NCI-H1048 (cell line): Measurements from ENCODE around the gene DLGAP1.

ENCODE experiments used
- DNase-seq: peaks from one replicate; lab custom pipeline; 2025; lab: John Stamatoyannopoulos, UW

The DLGAP1 gene

DNA sequence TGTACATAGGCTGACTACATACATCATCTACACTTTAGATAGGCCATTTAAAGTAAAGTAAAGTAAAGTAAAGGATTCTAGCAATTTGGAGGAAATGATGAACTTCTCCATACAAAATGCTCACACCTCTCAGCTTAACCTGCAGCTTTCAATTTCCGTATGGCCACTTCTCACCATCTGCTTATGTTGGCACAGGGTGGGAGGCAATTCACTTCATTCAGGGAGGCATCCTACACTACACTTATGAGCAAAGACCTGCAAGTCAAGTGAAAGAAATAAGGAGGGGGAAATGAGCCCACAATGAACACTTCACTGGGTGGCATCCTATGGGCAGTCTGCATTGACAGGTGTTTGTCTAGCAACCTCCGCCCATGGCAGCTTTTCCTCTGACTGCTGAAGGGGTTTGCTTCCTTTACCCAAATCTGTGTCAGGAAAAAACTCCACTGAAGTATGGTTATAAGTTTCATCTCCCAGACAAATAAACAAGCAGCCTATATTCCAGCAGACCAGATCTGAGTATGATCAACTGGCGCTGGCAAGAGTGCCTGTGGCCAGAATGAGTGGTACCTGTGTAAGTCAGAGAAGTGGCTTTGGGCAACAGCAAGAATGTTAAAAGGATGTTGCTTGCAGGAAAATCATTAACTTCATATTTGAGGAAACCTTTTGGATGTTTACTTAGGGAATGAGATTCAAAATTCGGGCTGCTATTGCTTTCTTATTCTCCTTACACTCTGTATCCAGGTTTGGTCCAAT, 556.1 kb downstream of the DLGAP1 start:
- DNase-seq = no peak

- no peak for DNase-seq
These were observed 563.0 kb downstream of the DLGAP1 start for GRCh38 chr18:3892152-3892551.

GRCh38 chr18:3891245-3891644, 563.9 kb downstream of the DLGAP1 start:
- DNase-seq = no peak

DNA sequence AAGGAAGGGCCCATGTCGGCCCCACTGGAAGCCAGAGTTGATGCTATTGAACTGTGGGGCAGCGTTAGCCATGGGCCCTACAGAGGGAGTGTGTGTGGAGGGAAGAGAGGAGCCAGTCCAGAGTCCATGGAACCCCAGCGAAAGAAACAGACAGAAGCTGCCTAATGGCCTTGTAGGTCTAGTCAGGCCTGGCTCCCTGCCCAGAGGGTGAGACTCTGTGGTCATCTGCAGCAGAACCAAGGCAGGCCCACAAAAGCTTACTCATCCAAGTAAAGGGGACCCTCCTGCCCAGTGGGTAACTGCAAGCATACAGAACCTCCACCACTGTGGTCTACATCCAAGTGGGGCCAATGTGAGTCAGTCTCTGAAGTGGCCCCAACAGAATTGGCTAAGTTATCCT, 565.3 kb downstream of the DLGAP1 start:
- no peak for DNase-seq

DNA sequence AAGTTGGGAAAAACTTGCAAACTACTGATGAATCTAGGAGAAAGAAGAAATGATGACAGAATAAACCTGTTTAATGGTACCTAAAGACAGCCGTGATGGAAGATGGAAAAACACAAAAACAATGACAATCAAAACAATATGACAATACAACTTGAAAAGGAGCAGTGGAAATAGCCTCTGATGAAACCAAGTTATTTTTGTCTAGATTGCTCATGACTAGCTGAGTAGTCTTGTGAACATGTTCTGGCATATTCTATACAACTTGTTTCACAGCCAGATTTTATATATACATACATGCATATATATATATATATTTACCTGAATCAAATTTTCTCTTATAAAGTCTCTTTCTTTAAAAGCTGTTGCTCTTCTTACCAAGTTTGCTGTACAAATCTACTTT, 566.0 kb downstream of the DLGAP1 start:
- no peak for DNase-seq

DNA sequence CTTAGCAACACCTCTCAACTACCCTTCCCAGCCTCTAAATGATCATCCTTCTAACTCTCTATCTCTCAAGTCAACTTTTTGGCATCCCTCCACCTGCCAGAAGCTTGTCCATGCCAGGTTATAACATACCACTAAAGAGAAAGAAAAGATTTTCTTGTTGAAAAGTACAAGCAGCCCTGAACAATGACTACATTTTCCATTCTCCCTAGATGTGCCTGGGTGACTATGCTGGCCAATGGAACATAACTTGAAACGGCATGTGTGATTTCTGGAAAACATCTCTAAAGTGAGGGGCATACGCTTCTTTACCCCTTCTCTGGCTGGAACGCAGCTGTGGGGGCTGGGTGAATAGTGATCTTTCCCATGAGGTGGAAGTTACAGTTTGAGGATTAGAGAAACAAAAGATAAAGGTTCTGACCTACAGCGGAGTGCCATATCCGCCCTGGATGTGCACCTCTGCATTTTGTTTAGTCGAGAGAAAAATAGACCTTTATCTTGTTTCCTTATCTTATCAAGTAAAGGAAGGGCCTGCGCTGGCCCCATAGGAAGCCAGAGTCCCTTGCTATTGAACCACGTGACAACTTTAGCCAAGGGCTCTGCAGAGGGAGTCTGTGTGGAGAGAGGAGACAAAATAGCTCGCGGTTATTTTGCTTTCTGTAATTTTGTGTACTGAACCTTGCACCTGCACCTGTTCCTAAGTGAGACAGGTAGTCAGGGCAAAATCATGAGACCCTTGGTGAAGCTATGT, 568.4 kb downstream of the DLGAP1 start:
- no peak for DNase-seq

GRCh38 chr18:3885209-3885792, 569.8 kb downstream of the DLGAP1 start:
- DNase-seq = no peak

DNA sequence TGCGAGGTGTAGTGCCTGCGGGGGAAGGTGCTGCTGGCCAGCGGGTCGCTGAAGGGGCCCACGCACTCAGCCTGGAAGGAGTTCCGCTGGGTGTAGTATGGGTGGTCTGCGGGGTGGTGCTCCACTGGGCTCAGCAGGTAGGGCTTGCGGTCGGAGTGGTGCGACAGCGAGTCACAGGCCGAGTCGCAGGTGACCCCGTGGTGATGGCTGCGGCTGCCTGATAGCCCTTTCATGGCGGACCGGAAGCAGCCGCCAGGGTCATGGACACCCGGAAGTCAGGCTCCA, 575.3 kb downstream of the DLGAP1 start:
- no peak for DNase-seq

GRCh38 chr18:3879114-3879835, 575.8 kb downstream of the DLGAP1 start:
- DNase-seq = no peak

DNA sequence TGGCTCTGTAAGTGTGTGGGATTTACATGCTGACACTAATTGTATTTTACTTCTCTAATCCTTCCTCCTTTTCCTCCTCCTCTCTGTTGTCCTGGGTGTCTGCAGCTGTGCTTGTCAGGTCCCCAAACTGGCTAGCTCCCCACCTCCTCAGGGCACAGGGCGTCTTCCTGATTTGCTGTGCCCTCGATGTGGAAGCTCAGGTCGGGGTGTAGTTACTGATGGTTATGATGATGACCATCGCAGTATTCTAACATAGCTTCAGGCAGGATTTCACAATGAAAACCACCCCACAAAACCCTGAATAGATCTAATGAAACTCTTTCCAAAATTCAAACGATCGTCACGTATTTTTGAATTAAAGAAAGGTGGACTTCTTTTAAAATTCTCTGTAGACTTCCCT, 576.7 kb downstream of the DLGAP1 start:
- no peak for DNase-seq

GRCh38 chr18:3877678-3878077, 577.4 kb downstream of the DLGAP1 start:
- DNase-seq = no peak

GRCh38 chr18:3875961-3876360, 579.1 kb downstream of the DLGAP1 start:
- no peak for DNase-seq

DNA sequence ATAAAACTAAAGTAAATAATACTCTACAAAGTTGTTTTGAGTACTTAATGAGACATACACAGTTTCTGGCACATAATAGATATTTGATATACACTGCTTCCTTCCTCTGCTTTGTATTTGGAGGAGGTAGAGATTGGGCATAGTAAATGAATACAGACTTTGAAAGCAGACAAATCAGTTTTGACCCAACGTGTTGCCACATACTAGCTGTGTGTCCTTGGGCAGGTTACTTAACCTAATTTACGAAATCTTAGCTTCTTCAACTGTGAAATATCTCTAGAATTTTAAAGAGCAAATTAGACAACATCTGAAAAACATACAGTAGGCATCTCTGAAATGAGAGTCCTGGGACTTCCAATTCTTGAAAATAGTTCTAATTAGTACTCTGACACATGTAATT, 579.7 kb downstream of the DLGAP1 start:
- no peak for DNase-seq

DNA sequence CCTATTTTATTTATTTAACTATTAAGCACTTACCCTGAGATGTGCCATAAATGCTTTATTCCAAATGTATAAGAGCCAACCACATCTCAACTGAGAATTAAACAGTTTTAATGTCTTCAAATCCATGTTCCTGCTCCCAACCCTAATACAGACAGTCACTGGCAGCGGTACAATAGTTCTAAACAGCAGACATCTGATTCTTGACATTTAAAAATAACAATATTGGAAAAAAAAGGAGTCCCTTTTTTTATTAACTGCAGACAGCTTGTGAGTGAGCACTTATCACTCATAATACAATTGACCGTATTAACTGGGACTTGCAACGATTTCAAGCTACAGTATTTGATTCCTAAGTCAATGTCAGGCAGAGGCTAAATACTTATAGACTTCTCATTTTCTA, 580.5 kb downstream of the DLGAP1 start:
- DNase-seq = no peak

DNA sequence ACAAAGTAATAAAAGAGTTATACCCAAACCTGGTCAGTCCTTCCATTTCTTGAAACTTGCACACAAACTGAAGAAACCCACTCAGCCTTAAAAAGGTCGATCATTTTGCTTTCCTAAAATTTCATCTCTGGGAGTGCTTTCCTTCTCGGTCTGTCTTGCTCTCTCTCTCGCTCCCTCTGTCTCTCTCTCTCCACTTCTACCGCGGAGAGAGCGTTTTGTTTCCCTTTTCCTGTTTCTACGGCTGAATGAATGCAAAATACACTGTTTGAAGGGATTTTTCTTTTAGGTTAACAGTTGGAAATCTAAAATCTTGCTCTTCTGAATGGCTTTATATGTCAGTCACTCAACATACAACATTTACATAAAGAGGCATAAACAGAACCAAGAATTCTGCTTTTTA, 581.0 kb downstream of the DLGAP1 start:
- no peak for DNase-seq

DNA sequence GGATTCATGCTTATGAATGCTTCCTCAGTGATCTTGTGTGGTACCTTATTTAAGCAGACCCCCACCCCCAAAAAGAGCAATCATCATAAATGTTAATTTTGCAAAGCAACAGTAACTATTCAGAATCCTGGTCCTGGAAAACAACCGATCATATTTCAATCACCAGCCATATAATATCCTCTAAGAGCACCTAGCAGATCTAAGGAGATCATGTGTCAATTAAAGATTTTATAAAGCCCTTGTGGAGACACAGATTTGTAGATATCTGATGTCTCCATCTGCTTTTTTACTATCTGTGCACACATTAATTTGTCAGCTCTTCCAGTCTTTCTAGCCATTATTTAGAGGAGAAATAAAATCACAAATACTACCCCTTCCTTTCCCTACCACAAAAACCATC, 581.4 kb downstream of the DLGAP1 start:
- DNase-seq = no peak

DNA sequence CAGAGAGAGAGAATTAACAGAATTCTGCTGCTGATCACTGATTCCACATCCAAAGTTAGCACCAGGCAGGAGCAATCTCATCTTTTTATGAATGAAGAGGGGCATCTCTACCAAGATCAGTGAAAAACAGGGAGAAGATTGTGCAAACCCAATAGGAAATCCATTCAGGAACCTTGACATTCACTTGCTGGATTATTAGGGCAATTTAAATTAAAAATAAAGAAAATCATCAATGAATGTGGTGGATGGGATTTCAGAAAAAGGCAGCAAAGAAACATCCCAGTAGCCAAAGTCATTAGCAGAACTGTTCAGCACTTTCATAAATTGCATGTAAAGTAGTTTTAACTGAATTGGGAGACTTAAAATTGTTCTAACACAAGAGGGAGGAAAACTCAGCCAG, 581.9 kb downstream of the DLGAP1 start:
- DNase-seq = no peak

DNA sequence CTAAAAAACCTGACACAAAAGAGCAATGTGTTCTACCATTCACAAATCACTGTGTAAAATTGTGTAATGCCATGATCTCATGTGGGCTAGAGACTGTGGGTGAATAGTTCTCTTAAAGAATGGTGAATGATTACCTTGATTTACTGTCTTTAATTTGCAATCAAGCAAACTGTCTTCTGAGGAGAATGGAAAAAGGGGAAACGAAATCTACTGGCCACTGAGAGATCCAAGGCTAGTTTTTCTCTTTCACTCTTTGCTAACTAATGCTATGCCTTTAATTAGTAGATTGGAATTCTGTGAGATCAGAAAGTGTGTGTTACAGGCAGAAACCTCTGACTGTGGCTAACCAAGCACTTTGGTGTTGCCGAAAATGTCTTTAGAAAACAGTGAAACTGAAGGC, 582.5 kb downstream of the DLGAP1 start:
- DNase-seq = no peak

DNA sequence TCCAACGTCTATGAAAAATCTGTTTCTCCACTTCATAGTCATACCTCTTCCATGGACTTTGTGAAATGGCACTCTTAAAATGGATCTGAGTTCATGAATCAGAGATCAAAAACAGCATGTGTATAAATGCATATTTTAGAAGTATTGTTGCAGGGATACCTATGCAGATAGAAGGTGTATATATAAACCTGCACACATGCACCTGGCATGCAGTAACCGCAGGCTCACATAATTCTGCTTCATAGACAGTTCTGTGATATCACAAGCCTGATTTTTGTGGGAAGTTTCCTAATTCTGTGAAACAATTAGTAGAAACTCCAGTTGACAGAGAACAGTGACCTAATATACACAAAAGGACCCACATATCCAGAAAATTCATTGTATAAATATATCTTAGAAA, 583.4 kb downstream of the DLGAP1 start:
- no peak for DNase-seq

GRCh38 chr18:3870914-3871313, 584.2 kb downstream of the DLGAP1 start:
- no peak for DNase-seq

DNA sequence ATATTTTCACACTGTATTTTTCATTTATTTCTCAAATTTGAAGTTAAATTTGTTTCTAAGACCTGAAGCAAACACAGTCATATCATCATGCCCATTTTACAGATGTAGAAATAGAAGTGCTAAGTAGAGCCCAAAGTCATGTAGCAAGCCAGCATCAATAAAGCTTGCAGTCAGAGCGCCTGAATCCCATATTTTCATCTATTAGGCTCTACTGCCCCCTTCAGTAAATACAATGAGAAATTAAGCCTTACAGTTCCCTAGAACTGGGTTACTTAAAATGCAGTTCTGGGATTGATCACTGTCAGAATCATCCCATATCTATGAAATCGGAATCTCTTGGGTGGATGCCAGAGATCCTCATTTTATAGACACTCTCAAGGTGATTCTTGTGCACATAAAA, 585.3 kb downstream of the DLGAP1 start:
- no peak for DNase-seq

GRCh38 chr18:3867864-3868311, 587.2 kb downstream of the DLGAP1 start:
- no peak for DNase-seq

- DNase-seq = no peak
These were observed 587.9 kb downstream of the DLGAP1 start for GRCh38 chr18:3867236-3867635.
